RWPE1 (cell line): ENCODE data around the gene JDP2.
A peak's percentile ranks its signal among the peaks of the same experiment; 100 is the strongest.

Experiments
- CTCF ChIA-PET: fragments of 350-600 bp; sonication (Branson Sonifier 250); formaldehyde crosslinking; extraction: SDS; loops from one replicate; lab custom pipeline; 2021; lab: Yijun Ruan, JAX
- POLR2A ChIA-PET: fragments of 400-600 bp; formaldehyde crosslinking; extraction: SDS; loops from one replicate; lab custom pipeline; 2020; ENCODE audit warnings: antibody characterized with exemption; ENCODE audit not compliant: low non-redundant PET; lab: Yijun Ruan, JAX
- DNase-seq: peaks from one replicate; pipeline ENCODE4 v3.0.0; 2012; ENCODE audit warnings: low spot score
- H3K27ac ChIP-seq: fragments of 450-650 bp; 2 replicates; pipeline ENCODE4 v1.5.1; 2017
- TF ChIP-seq, protein P1 (sequence below): fragments of 450-650 bp; conservative IDR thresholded peaks from 2 replicates; pipeline ENCODE4 v1.5.1; 2017; ENCODE audit warnings: low read depth, mild to moderate bottlenecking

Gene JDP2

DNA sequence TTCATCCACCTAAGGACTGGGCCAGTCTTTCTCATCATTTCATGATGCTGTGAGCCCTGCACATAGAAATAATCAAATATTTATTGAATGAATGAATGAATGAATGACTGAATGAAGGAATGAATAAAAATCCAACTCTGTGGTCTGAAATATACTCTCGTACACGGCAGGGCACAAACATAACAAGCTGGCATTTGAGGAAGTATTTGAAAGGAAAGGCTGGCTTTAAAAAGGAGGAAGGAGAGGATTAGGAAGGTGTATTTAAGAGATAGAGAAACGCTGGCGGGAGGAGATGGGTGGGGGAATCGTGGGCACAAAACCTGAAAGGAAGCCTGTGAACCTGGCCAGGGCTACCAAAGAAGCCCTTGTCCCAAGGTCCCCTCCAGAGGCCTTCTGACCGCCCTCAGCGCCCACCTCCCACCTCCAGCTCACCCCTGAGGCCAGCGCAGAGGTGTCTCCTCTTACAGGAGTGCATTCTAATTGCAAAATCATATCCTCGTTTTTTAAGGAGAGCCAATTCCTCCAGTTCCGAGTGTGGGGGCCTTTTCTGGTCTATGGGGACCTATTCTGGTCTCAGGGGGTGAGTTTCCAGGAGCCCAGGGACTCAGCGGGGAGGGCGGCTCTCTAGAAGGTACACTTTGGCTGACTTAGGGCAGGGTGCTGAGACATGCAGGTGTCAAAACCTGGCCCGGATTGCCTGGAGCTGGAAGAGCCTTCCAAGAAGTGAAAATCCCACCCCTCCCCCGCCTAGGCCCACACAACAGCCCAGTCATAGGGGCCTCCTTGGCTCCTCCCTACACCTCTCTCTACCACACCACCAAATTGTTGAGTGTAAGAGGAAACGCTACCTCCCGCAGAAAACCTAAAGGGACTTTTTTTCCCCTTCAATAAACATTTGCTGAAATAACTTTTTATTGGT lies 8.7 kb upstream of the JDP2 start:
- no peak overlapping the region for H3K27ac ChIP-seq
- ChIA-PET CTCF (interaction anchor here (0.5 kb wide), 1 partner anchor 643 kb away, joined by 3 read pairs; no protein-coding TSS in a partner anchor), POLR2A (no interaction called here)
- DNase-seq, result no peak
- TF ChIP-seq, protein P1, sequence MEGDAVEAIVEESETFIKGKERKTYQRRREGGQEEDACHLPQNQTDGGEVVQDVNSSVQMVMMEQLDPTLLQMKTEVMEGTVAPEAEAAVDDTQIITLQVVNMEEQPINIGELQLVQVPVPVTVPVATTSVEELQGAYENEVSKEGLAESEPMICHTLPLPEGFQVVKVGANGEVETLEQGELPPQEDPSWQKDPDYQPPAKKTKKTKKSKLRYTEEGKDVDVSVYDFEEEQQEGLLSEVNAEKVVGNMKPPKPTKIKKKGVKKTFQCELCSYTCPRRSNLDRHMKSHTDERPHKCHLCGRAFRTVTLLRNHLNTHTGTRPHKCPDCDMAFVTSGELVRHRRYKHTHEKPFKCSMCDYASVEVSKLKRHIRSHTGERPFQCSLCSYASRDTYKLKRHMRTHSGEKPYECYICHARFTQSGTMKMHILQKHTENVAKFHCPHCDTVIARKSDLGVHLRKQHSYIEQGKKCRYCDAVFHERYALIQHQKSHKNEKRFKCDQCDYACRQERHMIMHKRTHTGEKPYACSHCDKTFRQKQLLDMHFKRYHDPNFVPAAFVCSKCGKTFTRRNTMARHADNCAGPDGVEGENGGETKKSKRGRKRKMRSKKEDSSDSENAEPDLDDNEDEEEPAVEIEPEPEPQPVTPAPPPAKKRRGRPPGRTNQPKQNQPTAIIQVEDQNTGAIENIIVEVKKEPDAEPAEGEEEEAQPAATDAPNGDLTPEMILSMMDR, result no peak

DNA sequence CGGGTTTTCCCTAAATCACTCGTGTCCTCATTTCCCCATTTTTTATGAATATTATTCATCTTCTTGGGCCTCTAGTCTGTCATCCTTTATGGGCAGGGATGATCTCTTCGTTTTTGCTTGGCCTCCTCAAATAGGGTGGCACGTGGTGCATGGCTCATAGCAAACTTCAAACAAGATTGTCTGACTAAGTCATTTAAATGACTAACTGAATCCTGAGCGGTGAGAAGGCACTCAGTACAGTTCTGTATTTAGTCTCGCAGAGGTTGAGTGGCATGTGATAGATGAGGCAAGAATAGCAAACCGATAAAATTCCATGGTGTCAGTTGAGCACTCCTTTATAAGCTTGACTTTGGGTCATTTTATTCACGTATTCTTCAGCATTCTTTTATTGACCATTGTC lies 5.7 kb upstream of the JDP2 start:
- ChIA-PET CTCF (no interaction called here), POLR2A (no interaction called here)
- peak; percentile 76 for DNase-seq
- TF ChIP-seq, protein P1, result no peak
- H3K27ac ChIP-seq, result no peak overlapping the region

DNA sequence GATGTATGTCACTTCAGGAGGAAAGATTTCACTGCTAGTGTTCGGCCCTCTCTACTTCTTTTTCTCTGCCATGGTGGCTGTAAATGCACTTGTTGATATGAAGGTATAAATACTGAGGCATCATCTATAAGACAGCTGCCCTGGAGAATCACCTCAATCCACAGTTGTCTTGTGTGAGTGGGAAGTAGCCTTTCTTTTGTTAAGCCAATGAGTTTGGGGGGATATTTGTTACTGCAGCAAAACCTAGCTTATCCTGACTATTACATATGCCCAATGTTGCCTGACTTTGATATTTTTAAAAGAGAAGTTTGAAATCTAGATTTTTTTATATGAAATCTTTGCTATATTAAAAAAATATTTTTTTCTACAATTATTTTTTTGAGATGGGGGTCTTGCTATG lies 3.3 kb upstream of the JDP2 start:
- ChIA-PET POLR2A (no interaction called here), CTCF (no interaction called here)
- no peak for DNase-seq
- no peak overlapping the region for H3K27ac ChIP-seq
- TF ChIP-seq, protein P1, result no peak

DNA sequence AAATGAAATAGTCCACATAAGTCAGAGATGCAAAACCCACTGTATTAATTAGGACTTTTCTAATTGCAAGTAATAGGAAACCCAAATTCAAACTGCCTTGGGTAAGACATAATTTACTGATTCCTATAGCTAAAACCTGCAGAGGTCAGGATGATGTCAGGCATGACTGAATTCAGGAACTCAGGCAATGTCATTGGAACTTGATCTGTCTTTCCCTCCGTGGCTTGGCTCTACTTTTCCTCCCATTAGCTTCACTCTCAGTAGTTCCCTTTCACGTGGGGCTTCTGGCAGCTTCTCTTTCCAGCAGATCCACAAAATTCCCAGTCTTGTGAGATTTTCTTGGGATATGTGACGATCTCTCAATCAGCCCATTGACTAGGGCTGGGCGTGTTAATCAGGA lies 2.4 kb upstream of the JDP2 start:
- TF ChIP-seq, protein P1, result no peak
- CTCF ChIA-PET, result no interaction called here
- POLR2A ChIA-PET, result no interaction called here
- no peak for DNase-seq
- no peak overlapping the region for H3K27ac ChIP-seq

DNA sequence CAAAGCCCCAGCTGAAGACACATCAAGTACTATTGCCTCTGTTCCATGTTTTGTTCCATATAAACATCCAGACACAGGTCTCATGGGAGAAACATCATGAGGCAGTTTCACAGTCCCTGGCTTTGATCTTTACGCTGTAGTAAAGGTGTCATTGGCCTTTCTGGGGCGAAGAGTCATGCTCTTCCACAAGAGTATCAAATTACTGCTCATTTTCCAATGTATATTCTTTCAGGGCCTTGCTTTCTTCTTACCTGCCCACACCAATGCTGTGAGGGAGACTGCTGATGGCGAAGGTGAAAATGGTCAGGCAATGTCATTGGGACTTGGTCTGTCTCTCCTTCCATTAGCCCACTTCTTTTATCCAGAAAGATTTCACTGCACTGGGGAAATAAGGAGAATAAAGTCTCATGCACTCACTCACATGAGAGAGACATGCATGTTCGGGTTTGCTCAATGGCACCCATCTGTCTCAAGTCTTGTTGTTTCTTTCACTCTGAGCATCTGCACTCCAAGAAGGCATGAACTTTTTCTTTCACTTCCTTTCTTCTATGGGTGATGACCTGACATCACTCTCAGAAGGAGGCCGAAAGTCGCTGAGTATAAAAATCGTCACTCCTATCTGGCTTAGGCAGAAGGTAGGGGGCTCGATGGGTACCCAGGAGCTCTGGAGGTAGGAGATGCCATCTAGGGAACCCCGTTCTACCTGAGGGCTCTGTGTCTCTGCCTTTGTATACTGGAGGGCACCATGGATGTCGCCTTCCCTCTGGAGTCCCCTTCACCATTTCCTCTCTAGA lies 1.3 kb upstream of the JDP2 start:
- peak overlapping the region; percentile 74 for H3K27ac ChIP-seq
- no peak for DNase-seq
- TF ChIP-seq, protein P1, result no peak
- CTCF ChIA-PET, result no interaction called here
- POLR2A ChIA-PET, result no interaction called here

DNA sequence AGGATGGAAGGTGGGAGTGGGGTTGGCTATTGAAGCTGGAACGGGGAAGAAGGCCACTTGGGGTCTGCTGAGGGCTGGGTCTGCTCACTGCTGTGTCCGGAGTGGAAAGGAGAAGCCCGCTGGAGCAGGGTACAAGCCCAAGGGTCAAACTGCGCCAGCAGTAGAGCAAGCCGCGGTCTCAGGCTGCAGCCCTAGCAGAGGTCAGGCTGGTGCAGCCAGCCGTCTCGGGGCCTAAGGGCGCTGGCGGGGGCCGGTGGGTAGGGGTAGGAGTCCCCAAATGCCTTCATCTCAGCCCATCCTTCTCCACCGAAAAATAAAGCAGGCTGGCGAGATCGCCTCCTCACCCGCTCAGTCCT lies 718 bp upstream of the JDP2 start:
- CTCF ChIA-PET, result no interaction called here
- H3K27ac ChIP-seq, result peak overlapping the region; percentile 74
- no peak for DNase-seq
- TF ChIP-seq, protein P1, result no peak
- POLR2A ChIA-PET, result interaction anchor here (0.6 kb wide), 1 partner anchor 1424 kb away, joined by 3 read pairs; no protein-coding TSS in a partner anchor
